Glutamatergic neuron (in vitro differentiated cells): ENCODE results near the gene CENPL. TPM values are rescaled to one million over a fixed set of nuclear protein-coding genes. Genes with fewer than 3 reads are reported as not detected.
"Not testable (repeated sequence)": the region's sequence is repeated elsewhere in the genome, so short reads cannot be mapped to it uniquely, and the experiment has no call there.

Experiments
- DNase-seq: peaks from one replicate; pipeline ENCODE4 v3.0.0; 2022
- H3K27ac Mint-ChIP-seq: one replicate; pipeline ENCODE4 v1.8.0; 2020; ENCODE audit warnings: mild to moderate bottlenecking, mixed read lengths, inconsistent platforms; ENCODE audit not compliant: unreplicated experiment
- H3K27me3 Mint-ChIP-seq: one replicate; pipeline ENCODE4 v1.8.0; 2020; ENCODE audit warnings: mild to moderate bottlenecking, moderate library complexity, mixed read lengths, inconsistent platforms; ENCODE audit not compliant: unreplicated experiment
- H3K36me3 Mint-ChIP-seq: one replicate; pipeline ENCODE4 v1.8.0; 2020; ENCODE audit warnings: mild to moderate bottlenecking, mixed read lengths, inconsistent platforms; ENCODE audit not compliant: unreplicated experiment
- H3K4me1 Mint-ChIP-seq: one replicate; pipeline ENCODE4 v1.8.0; 2020; ENCODE audit warnings: mild to moderate bottlenecking, low read depth, mixed read lengths, inconsistent platforms; ENCODE audit not compliant: unreplicated experiment
- H3K4me3 Mint-ChIP-seq: one replicate; pipeline ENCODE4 v1.8.0; 2020; ENCODE audit warnings: mild to moderate bottlenecking, mixed read lengths, inconsistent platforms; ENCODE audit not compliant: unreplicated experiment
- H3K9me3 Mint-ChIP-seq: one replicate; pipeline ENCODE4 v1.8.0; 2020; ENCODE audit warnings: mild to moderate bottlenecking, moderate library complexity, mixed read lengths, inconsistent platforms; ENCODE audit not compliant: unreplicated experiment
- CTCF ChIP-seq: fragments of 200-600 bp; sonication (generic); IDR thresholded peaks from one replicate; pipeline ENCODE4 v1.5.0; 2021; ENCODE audit not compliant: partially characterized antibody, unreplicated experiment
- total RNA-seq: library from RNA; stranded (reverse); fragmentation: NEBNext Ultra II Directional; extraction: Animal tissue kit (Norgen Biotek cat#: 25700); gene quantifications from one replicate; pipeline ENCODE4 v1.2.1, GENCODE V29; 2021; ENCODE audit not compliant: unreplicated experiment

CENPL gene
- total RNA-seq, 1 donor from 2014 or later, result 4.3 TPM

- TF ChIP-seq CTCF, result no peak
- Mint-ChIP-seq H3K9me3 (peaks cover 8% of the 10 kb centered on the region), H3K4me1 (peaks cover 10% of the 10 kb centered on the region), H3K36me3 (no peaks in the 10 kb centered on the region), H3K4me3 (no peak overlapping the region), H3K27me3 (peaks cover 8% of the 10 kb centered on the region), H3K27ac (no peak overlapping the region)
- no peak for DNase-seq
Observed at GRCh38 chr1:173827611-173828010, 2.9 kb upstream of the CENPL start.

- peak overlapping the region; percentile 97 for H3K27ac Mint-ChIP-seq
- no peaks in the 10 kb centered on the region for H3K36me3 Mint-ChIP-seq
- H3K4me1 Mint-ChIP-seq, result peaks cover 11% of the 10 kb centered on the region
- peaks cover 8% of the 10 kb centered on the region for H3K9me3 Mint-ChIP-seq
- no peak for DNase-seq
- TF ChIP-seq CTCF, result no peak
- H3K27me3 Mint-ChIP-seq, result peaks cover 8% of the 10 kb centered on the region
- peak overlapping the region; percentile 98 for H3K4me3 Mint-ChIP-seq
Observed at GRCh38 chr1:173823781-173824314, 835 bp downstream of the CENPL start.

GRCh38 chr1:173821680-173822079, 3.0 kb downstream of the CENPL start:
- no peak for DNase-seq
- TF ChIP-seq CTCF, result no peak
- Mint-ChIP-seq H3K36me3 (no peaks in the 10 kb centered on the region), H3K27me3 (peaks cover 8% of the 10 kb centered on the region), H3K9me3 (peaks cover 8% of the 10 kb centered on the region), H3K4me1 (peaks cover 11% of the 10 kb centered on the region), H3K27ac (no peak overlapping the region), H3K4me3 (no peak overlapping the region)

- H3K27ac Mint-ChIP-seq, result no peak overlapping the region
- H3K27me3 Mint-ChIP-seq, result no peaks in the 10 kb centered on the region
- TF ChIP-seq CTCF, result no peak
- H3K4me3 Mint-ChIP-seq, result no peak overlapping the region
- H3K9me3 Mint-ChIP-seq, result peaks cover 5% of the 10 kb centered on the region
- H3K36me3 Mint-ChIP-seq, result no peaks in the 10 kb centered on the region
- no peak for DNase-seq
- H3K4me1 Mint-ChIP-seq, result peaks cover 11% of the 10 kb centered on the region
Observed at GRCh38 chr1:173818459-173818858, 6.2 kb downstream of the CENPL start.

- not testable (repeated sequence) for H3K4me1 Mint-ChIP-seq, DNase-seq, H3K4me3 Mint-ChIP-seq, H3K36me3 Mint-ChIP-seq, H3K27me3 Mint-ChIP-seq, H3K9me3 Mint-ChIP-seq, H3K27ac Mint-ChIP-seq
Observed at GRCh38 chr1:173813654-173814053, 11.0 kb downstream of the CENPL start.
